Keratinocyte (primary cell): ENCODE data around the gene MLH1. TPM values are rescaled to one million over a fixed set of nuclear protein-coding genes. Genes with fewer than 3 reads are reported as not detected.

Source experiments
- DNase-seq: peaks from one replicate; pipeline ENCODE4 v3.0.0-alpha.2; 2011; ENCODE audit warnings: low read depth, missing footprints, low spot score
- FAIRE-seq: peaks from 2 replicates; lab custom pipeline; 2011; peaks lifted over from hg19 to GRCh38; lab: Jason Lieb, UNC
- H2AFZ ChIP-seq: 2 replicates; pipeline ENCODE4 v1.6.0; 2012; ENCODE audit warnings: low read length, control low read depth, inconsistent platforms; ENCODE audit not compliant: control insufficient read depth
- H3K27ac ChIP-seq: 2 replicates; pipeline ENCODE4 v1.5.1; 2011; ENCODE audit warnings: low read length; ENCODE audit not compliant: control insufficient read depth, insufficient read depth
- H3K27me3 ChIP-seq: 3 replicates; pipeline ENCODE4 v1.6.0; 2011; ENCODE audit warnings: low read length; ENCODE audit not compliant: control insufficient read depth, insufficient read depth; ENCODE audit errors: extremely low read depth
- H3K36me3 ChIP-seq, 2 experiments: 2 replicates in 1 of 2; 3 replicates in 1 of 2; pipeline ENCODE4 v1.5.1; 2011; ENCODE audit warnings: low read length in 2 of 2, mild to moderate bottlenecking in 1 of 2; ENCODE audit not compliant: control insufficient read depth in 2 of 2, insufficient read depth in 2 of 2; ENCODE audit errors: extremely low read depth in 1 of 2
- H3K4me1 ChIP-seq: 3 replicates; pipeline ENCODE4 v1.5.1; 2011; ENCODE audit warnings: low read length; ENCODE audit not compliant: control insufficient read depth, insufficient read depth; ENCODE audit errors: extremely low read depth
- H3K4me2 ChIP-seq: 3 replicates; pipeline ENCODE4 v1.6.0; 2011; ENCODE audit warnings: low read depth, low read length; ENCODE audit not compliant: control insufficient read depth, insufficient read depth; ENCODE audit errors: extremely low read depth
- H3K4me3 ChIP-seq, 3 experiments: fragments of 200-600 bp in 1 of 3; sonication (generic) in 1 of 3; 2 replicates in 2 of 3; 3 replicates in 1 of 3; pipeline ENCODE4 v1.5.1; 2011 to 2016; ENCODE audit warnings: low read length in 3 of 3, mild to moderate bottlenecking in 3 of 3, control low read depth in 2 of 3, inconsistent platforms in 1 of 3, low read depth in 1 of 3, mixed read lengths in 1 of 3, mixed run types in 1 of 3, moderate library complexity in 1 of 3; ENCODE audit not compliant: control insufficient read depth in 2 of 3, insufficient read depth in 2 of 3; ENCODE audit errors: extremely low read depth in 1 of 3
- H3K79me2 ChIP-seq: 2 replicates; pipeline ENCODE4 v1.6.0; 2012; ENCODE audit warnings: low read length; ENCODE audit not compliant: control insufficient read depth, insufficient read depth
- H3K9ac ChIP-seq: 3 replicates; pipeline ENCODE4 v1.6.0; 2011; ENCODE audit warnings: low read length; ENCODE audit not compliant: control insufficient read depth, insufficient read depth; ENCODE audit errors: extremely low read depth
- H3K9me1 ChIP-seq: 3 replicates; pipeline ENCODE4 v1.6.0; 2011; ENCODE audit warnings: low read length; ENCODE audit not compliant: control insufficient read depth, insufficient read depth; ENCODE audit errors: extremely low read depth
- H3K9me3 ChIP-seq: 2 replicates; pipeline ENCODE4 v1.5.1; 2012; ENCODE audit warnings: low read depth, low read length; ENCODE audit not compliant: control insufficient read depth
- H4K20me1 ChIP-seq: 3 replicates; pipeline ENCODE4 v1.6.0; 2011; ENCODE audit warnings: low read length; ENCODE audit not compliant: control insufficient read depth, insufficient read depth; ENCODE audit errors: extremely low read depth
- CTCF ChIP-seq, 3 experiments: IDR thresholded peaks in 1 of 3; conservative IDR thresholded peaks in 1 of 3; optimal IDR thresholded peaks in 1 of 3; 2 replicates in 2 of 3; 3 replicates in 1 of 3; pipeline versions ENCODE3 to v1.5.1; 2011; ENCODE audit warnings: low read length in 3 of 3, mild to moderate bottlenecking in 3 of 3, moderate library complexity in 2 of 3, control low read depth in 1 of 3, inconsistent platforms in 1 of 3; ENCODE audit not compliant: insufficient read depth in 2 of 3; ENCODE audit errors: extremely low read depth in 1 of 3
- EZH2 ChIP-seq: IDR thresholded peaks from one replicate; pipeline ENCODE4 v1.6.1; 2012; ENCODE audit warnings: inconsistent platforms, mild to moderate bottlenecking, low read length, moderate library complexity
- dilution Hi-C: fragments of 300-500 bp; cut with MboI; formaldehyde crosslinking; loops from one replicate; pipeline ENCODE4 v1.7.0; 2020; ENCODE audit warnings: low sequenced_read_pairs; ENCODE audit not compliant: extremely low pct_ligation_motif_present
- polyA plus RNA-seq, 5 experiments: library from polyadenylated mRNA; depleted of rRNA in 3 of 5; stranded (reverse) in 3 of 5; stranded (forward) in 1 of 5; unstranded in 1 of 5; fragments of >200 nt; gene quantifications; 1 replicate in 1 of 5; 2 replicates in 3 of 5; 3 replicates in 1 of 5; pipeline versions ENCODE4 v1.2.1 to v1.2.3, GENCODE V29; 2011 to 2012; ENCODE audit warnings: missing spikeins in 2 of 5, low read depth in 1 of 5, low replicate concordance in 1 of 5

The MLH1 gene
- polyA plus RNA-seq, 1 donor (not counting 4 experiments of a cell fraction or from before 2014, with no cell fraction given), result 44.7 TPM

GRCh38 chr3:37067577-37067976 is 74.3 kb downstream of the MLH1 start:
- H3K9me3 ChIP-seq, result no peaks in the 10 kb centered on the region
- H3K27ac ChIP-seq, result no peak overlapping the region
- H3K36me3 ChIP-seq, result peaks cover 29 to 31% of the 10 kb centered on the region in 2 experiments
- no peak overlapping the region for H2AFZ ChIP-seq
- H4K20me1 ChIP-seq, result no peaks in the 10 kb centered on the region
- no peaks in the 10 kb centered on the region for H3K27me3 ChIP-seq
- H3K9ac ChIP-seq, result no peak overlapping the region
- H3K9me1 ChIP-seq, result no peaks in the 10 kb centered on the region
- no peak overlapping the region for H3K4me2 ChIP-seq
- dilution Hi-C loops, result no loop called here
- H3K4me1 ChIP-seq, result no peaks in the 10 kb centered on the region
- DNase-seq, result no peak
- no peak overlapping the region for H3K4me3 ChIP-seq
- TF ChIP-seq CTCF (optimal IDR thresholded peaks at IDR 0.05 in 1 of 3, IDR thresholded peaks at IDR 0.05 in 1 of 3, conservative IDR thresholded peaks at IDR 0.05 in 1 of 3; ENCODE audit: extremely low read depth in 1 of 3, insufficient read depth in 2 of 3, low read length in 3 of 3) (no peak), EZH2 (no peak)
- FAIRE-seq, result no peak
- no peaks in the 10 kb centered on the region for H3K79me2 ChIP-seq

DNA sequence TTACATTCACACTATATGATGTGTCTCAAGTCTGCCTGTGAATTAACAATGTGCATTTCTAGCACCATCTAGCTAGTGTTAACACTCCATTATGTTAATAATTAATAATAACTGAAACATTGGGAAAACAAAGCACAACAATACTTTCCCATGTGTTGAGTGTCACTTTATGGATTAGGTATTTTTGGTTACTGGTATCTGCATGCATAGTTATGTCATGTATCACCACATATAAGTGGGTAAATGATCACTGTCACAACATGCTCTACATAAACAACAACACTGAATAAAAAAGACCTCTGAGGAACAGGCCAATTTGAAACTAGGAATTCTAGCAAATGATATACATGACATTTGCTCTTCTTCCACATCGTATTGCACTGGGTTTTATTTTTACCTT is 74.7 kb downstream of the MLH1 start:
- TF ChIP-seq EZH2 (no peak), CTCF (optimal IDR thresholded peaks at IDR 0.05 in 1 of 3, IDR thresholded peaks at IDR 0.05 in 1 of 3, conservative IDR thresholded peaks at IDR 0.05 in 1 of 3; ENCODE audit: extremely low read depth in 1 of 3, insufficient read depth in 2 of 3, low read length in 3 of 3) (no peak)
- H3K4me3 ChIP-seq, result no peak overlapping the region
- DNase-seq (no peak), FAIRE-seq (no peak)
- H3K4me1 ChIP-seq, result no peaks in the 10 kb centered on the region
- dilution Hi-C loops, result no loop called here
- H3K4me2 ChIP-seq, result no peak overlapping the region
- no peaks in the 10 kb centered on the region for H3K9me1 ChIP-seq
- no peak overlapping the region for H3K27ac ChIP-seq
- H2AFZ ChIP-seq, result no peak overlapping the region
- H3K9ac ChIP-seq, result no peak overlapping the region
- no peaks in the 10 kb centered on the region for H3K79me2 ChIP-seq
- H3K9me3 ChIP-seq, result no peaks in the 10 kb centered on the region
- peaks cover 28 to 30% of the 10 kb centered on the region in 2 experiments for H3K36me3 ChIP-seq
- no peaks in the 10 kb centered on the region for H4K20me1 ChIP-seq
- H3K27me3 ChIP-seq, result no peaks in the 10 kb centered on the region
